Natural killer cell (primary cell): Measurements from ENCODE around the gene CDC42SE1. TPM values are rescaled to one million over a fixed set of nuclear protein-coding genes. Genes with fewer than 3 reads are reported as not detected.

Experiments
- ATAC-seq, 3 donors: fragments of 150-1000 bp in 2 of 3; fragments of 200-7000 bp in 1 of 3; cut with Tn5 transposase; 1 replicate in 1 of 3; 2 replicates in 2 of 3; pipeline ENCODE4 v1.10.0; 2021; ENCODE audit warnings: mild to moderate bottlenecking in 2 of 3, moderate library complexity in 2 of 3
- DNase-seq, 2 donors: peaks; one replicate each; pipeline versions ENCODE4 v3.0.0 to v3.0.0-alpha.2; 2013 to 2021; ENCODE audit warnings: mixed read lengths in 1 of 2
- H3K27ac ChIP-seq: one replicate; pipeline ENCODE4 v1.5.1; 2013; ENCODE audit warnings: mild to moderate bottlenecking, low read length
- H3K27me3 ChIP-seq: one replicate; pipeline ENCODE4 v1.6.1; 2013; ENCODE audit warnings: low read length; ENCODE audit not compliant: control insufficient read depth, insufficient read depth
- H3K36me3 ChIP-seq: one replicate; pipeline ENCODE4 v1.6.1; 2013; ENCODE audit warnings: low read length; ENCODE audit not compliant: control insufficient read depth, insufficient read depth
- H3K4me1 ChIP-seq: one replicate; pipeline ENCODE4 v1.6.1; 2013; ENCODE audit warnings: low read length; ENCODE audit not compliant: control insufficient read depth, insufficient read depth
- H3K4me3 ChIP-seq: one replicate; pipeline ENCODE4 v1.5.1; 2013; ENCODE audit warnings: low read length
- H3K9me3 ChIP-seq: one replicate; pipeline ENCODE4 v1.6.1; 2013; ENCODE audit warnings: low read length; ENCODE audit not compliant: control insufficient read depth, insufficient read depth
- H3K27ac Mint-ChIP-seq, 2 donors: one replicate each; pipeline ENCODE4 v1.8.0; 2022; ENCODE audit warnings: mild to moderate bottlenecking in 2 of 2, mixed read lengths in 2 of 2, moderate library complexity in 1 of 2
- H3K27me3 Mint-ChIP-seq, 2 donors: one replicate each; pipeline ENCODE4 v1.8.0; 2022; ENCODE audit warnings: low read depth in 2 of 2, mixed read lengths in 2 of 2
- H3K36me3 Mint-ChIP-seq: one replicate; pipeline ENCODE4 v1.8.0; 2022; ENCODE audit warnings: mixed read lengths
- H3K4me1 Mint-ChIP-seq, 2 donors: one replicate each; pipeline ENCODE4 v1.8.0; 2022; ENCODE audit warnings: mixed read lengths in 2 of 2
- H3K4me3 Mint-ChIP-seq: one replicate; pipeline ENCODE4 v1.8.0; 2022; ENCODE audit warnings: mild to moderate bottlenecking, moderate library complexity, mixed read lengths
- H3K9me3 Mint-ChIP-seq, 2 donors: one replicate each; pipeline ENCODE4 v1.8.0; 2022; ENCODE audit warnings: mixed read lengths in 2 of 2
- CTCF ChIP-seq: fragments of 200-600 bp; IDR thresholded peaks from one replicate; pipeline ENCODE4 v1.8.0; 2022; ENCODE audit warnings: antibody characterized with exemption
- WGBS: methylation state at CpG from one replicate; pipeline ENCODE4 v1.1.7; 2013; ENCODE audit warnings: missing lambda C conversion rate; ENCODE audit not compliant: insufficient coverage; 5-methylcytosine and 5-hydroxymethylcytosine counted together
- intact Hi-C: fragments of 100-400 bp; cut with micrococcal nuclease; formaldehyde crosslinking; loops from one replicate; pipeline ENCODE4 v1.14.2; 2022
- total RNA-seq, 4 donors: library from RNA; stranded (reverse); fragments of 120-200 nt in 1 of 4; gene quantifications; one replicate each; pipeline versions ENCODE4 v1.2.3 to v1.2.4, GENCODE V29; 2013 to 2022

The CDC42SE1 gene
- total RNA-seq, 3 donors from 2014 or later (not counting 1 experiment from before 2014, with no cell fraction given): 555 to 792 (median 752) TPM

GRCh38 chr1:151013518-151013917 lies 45.9 kb downstream of the CDC42SE1 start:
- no peaks in the 10 kb centered on the region for H3K9me3 ChIP-seq
- no peak overlapping the region for H3K4me3 ChIP-seq
- peaks cover 18 to 26% of the 10 kb centered on the region in 2 donors for H3K4me1 Mint-ChIP-seq
- H3K27ac Mint-ChIP-seq: no peak overlapping the region
- no peaks in the 10 kb centered on the region for H3K36me3 Mint-ChIP-seq
- H3K4me1 ChIP-seq: peaks cover 10% of the 10 kb centered on the region
- no peak for ATAC-seq
- peaks cover 6% of the 10 kb centered on the region for H3K36me3 ChIP-seq
- no peak for DNase-seq
- no peak overlapping the region for H3K4me3 Mint-ChIP-seq
- no peaks in the 10 kb centered on the region for H3K9me3 Mint-ChIP-seq
- intact Hi-C loops: no loop called here
- no peaks in the 10 kb centered on the region for H3K27me3 Mint-ChIP-seq
- TF ChIP-seq CTCF: no peak
- no peak overlapping the region for H3K27ac ChIP-seq
- H3K27me3 ChIP-seq: no peaks in the 10 kb centered on the region
- 75% methylated on average over 2 of the region's 2 CpGs for WGBS

- no peak overlapping the region for H3K27ac ChIP-seq
- TF ChIP-seq CTCF: no peak
Observed at GRCh38 chr1:151012684-151013471, 46.5 kb downstream of the CDC42SE1 start.

GRCh38 chr1:151011154-151011850 lies 48.1 kb downstream of the CDC42SE1 start:
- TF ChIP-seq CTCF: no peak
- intact Hi-C loops: no loop called here
- Mint-ChIP-seq H3K27ac (peak overlapping the region; percentile 81 to 96), H3K9me3 (no peaks in the 10 kb centered on the region), H3K27me3 (no peaks in the 10 kb centered on the region), H3K4me1 (peaks cover 40 to 49% of the 10 kb centered on the region in 2 donors), H3K36me3 (no peaks in the 10 kb centered on the region), H3K4me3 (peak overlapping the region; percentile 1)
- Histone ChIP-seq H3K4me3 (no peak overlapping the region), H3K4me1 (peaks cover 27% of the 10 kb centered on the region), H3K27ac (no peak overlapping the region), H3K9me3 (no peaks in the 10 kb centered on the region), H3K27me3 (no peaks in the 10 kb centered on the region), H3K36me3 (peaks cover 3% of the 10 kb centered on the region)
- no peak for DNase-seq
- no peak for ATAC-seq
- WGBS: 76% methylated on average over 3 of the region's 4 CpGs

More at GRCh38 chr1:151012684-151013471, 46.5 kb downstream of the CDC42SE1 start:
- peaks cover 3% of the 10 kb centered on the region for H3K36me3 ChIP-seq
- intact Hi-C loops: no loop called here
- no peak overlapping the region for H3K4me3 Mint-ChIP-seq
- H3K9me3 Mint-ChIP-seq: no peaks in the 10 kb centered on the region
- H3K9me3 ChIP-seq: no peaks in the 10 kb centered on the region
- peaks cover 24 to 33% of the 10 kb centered on the region in 2 donors for H3K4me1 Mint-ChIP-seq
- H3K4me3 ChIP-seq: no peak overlapping the region
- H3K27ac Mint-ChIP-seq: no peak overlapping the region
- no peaks in the 10 kb centered on the region for H3K36me3 Mint-ChIP-seq
- H3K27me3 Mint-ChIP-seq: no peaks in the 10 kb centered on the region
- DNase-seq (no peak), ATAC-seq (no peak)
- H3K27me3 ChIP-seq: no peaks in the 10 kb centered on the region
- WGBS: 96% methylated on average over 13 of the region's 14 CpGs
- H3K4me1 ChIP-seq: peaks cover 12% of the 10 kb centered on the region
